MM.1S (cell line): ENCODE data around the gene TMEM81.

Experiments used
- DNase-seq: peaks from one replicate; pipeline ENCODE4 v3.0.0-alpha.2; 2015
- H2AFZ ChIP-seq: fragments of 300-600 bp; sonication (generic); 2 replicates; pipeline ENCODE4 v1.6.0; 2016; ENCODE audit warnings: antibody characterized with exemption, low read length
- H3F3A ChIP-seq: fragments of 300-600 bp; sonication (generic); 2 replicates; pipeline ENCODE4 v1.6.1; 2016; ENCODE audit warnings: mild to moderate bottlenecking, antibody characterized with exemption, low read length, moderate library complexity, mixed read lengths; ENCODE audit not compliant: insufficient read depth
- H3K27ac ChIP-seq: fragments of 300-600 bp; sonication (generic); 2 replicates; pipeline ENCODE4 v1.5.1; 2016; ENCODE audit warnings: mild to moderate bottlenecking, low read length
- H3K27me3 ChIP-seq: fragments of 300-600 bp; sonication (generic); replicated peaks from 2 replicates; pipeline ENCODE4 v1.6.0; 2016; ENCODE audit warnings: low read length; ENCODE audit not compliant: insufficient read depth
- H3K36me3 ChIP-seq: fragments of 300-600 bp; sonication (generic); replicated peaks from 2 replicates; pipeline ENCODE4 v1.6.1; 2016; ENCODE audit warnings: mild to moderate bottlenecking, low read length, mixed read lengths; ENCODE audit not compliant: insufficient read depth
- H3K4me1 ChIP-seq: fragments of 300-600 bp; sonication (generic); 2 replicates; pipeline ENCODE4 v1.6.1; 2016; ENCODE audit warnings: low read length, mixed read lengths
- H3K4me2 ChIP-seq: fragments of 300-600 bp; sonication (generic); 2 replicates; pipeline ENCODE4 v1.6.0; 2016; ENCODE audit warnings: low read depth, low read length
- H3K4me3 ChIP-seq: fragments of 300-600 bp; sonication (generic); 2 replicates; pipeline ENCODE4 v1.5.1; 2016; ENCODE audit warnings: low read length, mixed read lengths
- H3K79me2 ChIP-seq: fragments of 300-600 bp; sonication (generic); 2 replicates; pipeline ENCODE4 v1.6.1; 2016; ENCODE audit warnings: mixed run types, low read length, mixed read lengths
- H3K9ac ChIP-seq: fragments of 300-600 bp; sonication (generic); 2 replicates; pipeline ENCODE4 v1.6.1; 2016; ENCODE audit warnings: low read length, mixed read lengths
- H3K9me2 ChIP-seq: fragments of 300-600 bp; sonication (generic); replicated peaks from 2 replicates; pipeline ENCODE4 v1.6.1; 2016; ENCODE audit warnings: mild to moderate bottlenecking, low read length, mixed read lengths; ENCODE audit not compliant: insufficient read depth
- H3K9me3 ChIP-seq: fragments of 300-600 bp; sonication (generic); replicated peaks from 2 replicates; pipeline ENCODE4 v1.6.1; 2016; ENCODE audit warnings: mild to moderate bottlenecking, low read length, mixed read lengths; ENCODE audit not compliant: insufficient read depth
- H4K20me1 ChIP-seq: fragments of 300-600 bp; sonication (generic); 2 replicates; pipeline ENCODE4 v1.6.1; 2016; ENCODE audit warnings: mild to moderate bottlenecking, low read length, moderate library complexity, mixed read lengths; ENCODE audit not compliant: insufficient read depth
- EZH2 ChIP-seq: fragments of 300-600 bp; sonication (generic); optimal IDR thresholded peaks from 2 replicates; pipeline ENCODE3; 2017; ENCODE audit warnings: low read depth, mild to moderate bottlenecking, antibody characterized with exemption, low read length, mixed read lengths
- EZH2phosphoT487 ChIP-seq: fragments of 300-600 bp; sonication (generic); IDR thresholded peaks from 2 replicates; pipeline ENCODE4 v1.6.1; 2018; ENCODE audit warnings: antibody characterized with exemption, low read length
- TF ChIP-seq, protein P1 (sequence below): fragments of 300-600 bp; sonication (generic); IDR thresholded peaks from 2 replicates; pipeline ENCODE4 v1.5.1; 2016; ENCODE audit warnings: antibody characterized with exemption, low read length, mixed read lengths

Gene TMEM81

DNA sequence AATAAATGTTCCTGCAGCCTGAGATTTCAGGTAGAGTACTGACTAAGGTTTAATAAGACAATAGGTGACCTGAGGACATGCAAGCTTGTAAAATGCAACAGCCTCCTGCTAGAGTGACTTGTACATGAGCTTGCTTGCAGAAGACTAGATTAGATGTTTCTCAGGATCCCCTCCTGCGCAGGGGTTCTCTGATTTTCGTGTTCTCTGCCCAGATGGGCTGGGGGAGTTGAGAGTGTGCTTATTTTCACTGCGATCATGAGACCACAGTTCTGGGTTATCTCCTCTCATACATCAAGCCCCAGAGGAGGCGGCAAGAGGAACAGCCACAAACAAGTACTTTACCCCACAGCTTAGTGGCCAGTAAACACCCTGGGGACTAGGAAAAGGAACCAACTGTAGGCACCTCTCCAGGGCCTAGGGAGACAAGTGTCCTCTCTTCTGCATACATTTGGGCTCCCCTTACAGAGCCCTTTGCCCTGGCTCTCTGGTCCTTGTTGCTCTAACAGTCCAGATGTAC, 8.0 kb downstream of the TMEM81 start:
- Histone ChIP-seq H3K9me2 (no peaks in the 10 kb centered on the region), H4K20me1 (no peaks in the 10 kb centered on the region), H3K36me3 (no peaks in the 10 kb centered on the region), H2AFZ (no peak overlapping the region), H3K27me3 (no peaks in the 10 kb centered on the region), H3K4me3 (no peak overlapping the region), H3K27ac (no peak overlapping the region), H3K9ac (no peak overlapping the region), H3F3A (no peaks in the 10 kb centered on the region), H3K9me3 (no peaks in the 10 kb centered on the region), H3K79me2 (no peaks in the 10 kb centered on the region), H3K4me2 (no peak overlapping the region), H3K4me1 (no peaks in the 10 kb centered on the region)
- DNase-seq, result no peak
- TF ChIP-seq EZH2phosphoT487 (no peak), EZH2 (no peak)
- TF ChIP-seq, protein P1, sequence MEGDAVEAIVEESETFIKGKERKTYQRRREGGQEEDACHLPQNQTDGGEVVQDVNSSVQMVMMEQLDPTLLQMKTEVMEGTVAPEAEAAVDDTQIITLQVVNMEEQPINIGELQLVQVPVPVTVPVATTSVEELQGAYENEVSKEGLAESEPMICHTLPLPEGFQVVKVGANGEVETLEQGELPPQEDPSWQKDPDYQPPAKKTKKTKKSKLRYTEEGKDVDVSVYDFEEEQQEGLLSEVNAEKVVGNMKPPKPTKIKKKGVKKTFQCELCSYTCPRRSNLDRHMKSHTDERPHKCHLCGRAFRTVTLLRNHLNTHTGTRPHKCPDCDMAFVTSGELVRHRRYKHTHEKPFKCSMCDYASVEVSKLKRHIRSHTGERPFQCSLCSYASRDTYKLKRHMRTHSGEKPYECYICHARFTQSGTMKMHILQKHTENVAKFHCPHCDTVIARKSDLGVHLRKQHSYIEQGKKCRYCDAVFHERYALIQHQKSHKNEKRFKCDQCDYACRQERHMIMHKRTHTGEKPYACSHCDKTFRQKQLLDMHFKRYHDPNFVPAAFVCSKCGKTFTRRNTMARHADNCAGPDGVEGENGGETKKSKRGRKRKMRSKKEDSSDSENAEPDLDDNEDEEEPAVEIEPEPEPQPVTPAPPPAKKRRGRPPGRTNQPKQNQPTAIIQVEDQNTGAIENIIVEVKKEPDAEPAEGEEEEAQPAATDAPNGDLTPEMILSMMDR, result no peak

DNA sequence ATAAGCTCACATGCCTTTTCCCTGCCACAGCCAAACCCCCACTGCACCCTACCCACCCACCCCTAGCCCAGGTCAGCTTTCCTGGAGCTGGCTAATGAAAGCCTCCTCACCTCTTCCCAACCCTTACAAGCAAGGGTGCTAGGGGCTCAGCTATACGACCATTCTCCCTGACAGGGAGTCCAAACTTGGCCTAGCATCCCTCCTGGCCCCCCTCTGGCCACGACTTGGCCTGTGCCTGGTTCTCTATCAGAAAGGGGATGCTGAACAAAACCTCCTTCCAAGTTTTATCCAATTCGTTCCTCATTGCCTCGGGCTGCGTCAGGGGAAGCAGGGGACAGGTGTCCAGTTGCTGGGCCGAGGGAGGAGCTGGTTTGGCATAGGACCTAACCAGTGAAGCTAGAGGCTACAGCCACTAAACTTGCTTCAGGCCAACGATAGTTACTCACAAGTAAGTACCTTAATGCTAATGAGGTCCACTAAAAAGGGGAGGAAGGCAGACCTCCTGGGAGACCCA, 8.6 kb downstream of the TMEM81 start:
- H2AFZ ChIP-seq, result no peak overlapping the region
- no peak overlapping the region for H3K4me3 ChIP-seq
- H3K4me2 ChIP-seq, result no peak overlapping the region
- H3K9me2 ChIP-seq, result no peaks in the 10 kb centered on the region
- H3K27ac ChIP-seq, result no peak overlapping the region
- no peaks in the 10 kb centered on the region for H3K79me2 ChIP-seq
- no peaks in the 10 kb centered on the region for H3K9me3 ChIP-seq
- TF ChIP-seq, protein P1, result no peak
- TF ChIP-seq EZH2phosphoT487, result no peak
- no peak for TF ChIP-seq EZH2
- H4K20me1 ChIP-seq, result no peaks in the 10 kb centered on the region
- H3K36me3 ChIP-seq, result no peaks in the 10 kb centered on the region
- no peak for DNase-seq
- H3K9ac ChIP-seq, result no peak overlapping the region
- H3K4me1 ChIP-seq, result no peaks in the 10 kb centered on the region
- H3K27me3 ChIP-seq, result no peaks in the 10 kb centered on the region
- H3F3A ChIP-seq, result no peaks in the 10 kb centered on the region

DNA sequence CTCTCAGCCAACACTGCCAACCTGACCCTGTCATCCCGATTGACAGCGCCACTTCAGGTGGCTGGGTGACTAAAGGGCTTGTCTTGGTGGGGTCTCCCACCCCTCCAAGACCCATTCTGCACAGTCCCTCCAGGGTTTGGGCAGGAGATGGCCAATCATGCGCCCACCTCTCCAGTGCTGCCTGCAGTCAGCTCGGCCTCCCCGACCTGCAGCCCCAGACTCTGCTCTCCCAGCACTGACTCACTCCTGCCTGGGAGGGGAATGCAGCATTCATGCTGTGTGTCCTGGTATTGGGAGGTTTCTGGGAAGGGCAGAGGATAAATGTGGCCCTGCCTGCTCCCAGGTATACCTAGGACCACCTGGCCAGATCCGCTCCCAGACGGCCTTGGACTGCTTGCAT, 9.7 kb downstream of the TMEM81 start:
- H3K79me2 ChIP-seq, result no peaks in the 10 kb centered on the region
- H3K27ac ChIP-seq, result no peak overlapping the region
- H3K4me3 ChIP-seq, result no peak overlapping the region
- no peaks in the 10 kb centered on the region for H3K4me1 ChIP-seq
- H3K9ac ChIP-seq, result no peak overlapping the region
- no peaks in the 10 kb centered on the region for H3F3A ChIP-seq
- H3K9me3 ChIP-seq, result no peaks in the 10 kb centered on the region
- TF ChIP-seq EZH2phosphoT487 (no peak), EZH2 (no peak)
- TF ChIP-seq, protein P1, result no peak
- no peak overlapping the region for H2AFZ ChIP-seq
- no peak overlapping the region for H3K4me2 ChIP-seq
- H4K20me1 ChIP-seq, result no peaks in the 10 kb centered on the region
- DNase-seq, result no peak
- H3K9me2 ChIP-seq, result no peaks in the 10 kb centered on the region
- no peaks in the 10 kb centered on the region for H3K27me3 ChIP-seq
- H3K36me3 ChIP-seq, result no peaks in the 10 kb centered on the region
